GM21423 (cell line): ENCODE results near the gene HOXD9.

Experiments
- ATAC-seq: cut with Tn5 transposase; IDR thresholded peaks from one replicate; pipeline ENCODE4 v1.9.1; 2021; ENCODE audit warnings: mild to moderate bottlenecking, moderate library complexity; ENCODE audit not compliant: unreplicated experiment

HOXD9 gene

GRCh38 chr2:176098366-176099158 is 24.0 kb upstream of the HOXD9 start:
- ATAC-seq = no peak

- ATAC-seq = no peak
Measured at GRCh38 chr2:176099159-176099727, 23.3 kb upstream of the HOXD9 start.

- ATAC-seq = no peak
Measured at GRCh38 chr2:176099728-176100546, 22.6 kb upstream of the HOXD9 start, which contains the start of gene HOXD12. Gene HOXD12 (plus strand): TSS chr2:176099795. CDS start chr2:176099802, 7 bp downstream.

GRCh38 chr2:176100547-176101140 is 21.9 kb upstream of the HOXD9 start:
- ATAC-seq = no peak

- ATAC-seq = no peak
Measured at GRCh38 chr2:176101216-176101830, 21.2 kb upstream of the HOXD9 start.

GRCh38 chr2:176101842-176102241 is 20.7 kb upstream of the HOXD9 start:
- no peak for ATAC-seq

GRCh38 chr2:176102309-176102866 is 20.1 kb upstream of the HOXD9 start:
- no peak for ATAC-seq

- no peak for ATAC-seq
Measured at GRCh38 chr2:176103194-176103593, 19.3 kb upstream of the HOXD9 start.

- no peak for ATAC-seq
Measured at GRCh38 chr2:176103742-176104315, 18.7 kb upstream of the HOXD9 start.

- ATAC-seq = no peak
Measured at GRCh38 chr2:176104316-176105077, 18.0 kb upstream of the HOXD9 start.

GRCh38 chr2:176105078-176105729 is 17.3 kb upstream of the HOXD9 start:
- no peak for ATAC-seq

- ATAC-seq = no peak
Measured at GRCh38 chr2:176105730-176106580, 16.6 kb upstream of the HOXD9 start.

GRCh38 chr2:176106581-176107539 is 15.7 kb upstream of the HOXD9 start, which contains the start of gene HOXD11:
Gene HOXD11 (plus strand): TSS chr2:176107280. CDS start chr2:176107356, 76 bp downstream.
- no peak for ATAC-seq

GRCh38 chr2:176107731-176108181 is 14.8 kb upstream of the HOXD9 start:
- ATAC-seq = no peak

GRCh38 chr2:176109192-176109901 is 13.2 kb upstream of the HOXD9 start:
- no peak for ATAC-seq

GRCh38 chr2:176109946-176110345 is 12.6 kb upstream of the HOXD9 start:
- no peak for ATAC-seq
